Pancreas (tissue), 10 donors: ENCODE measurements around the gene TTYH1. TPM values are rescaled to one million over a fixed set of nuclear protein-coding genes. Genes with fewer than 3 reads are reported as not detected.

Experiments used
- ATAC-seq, 4 donors: fragments of 200-7000 bp; cut with Tn5 transposase; one replicate each; pipeline versions ENCODE4 v1.8.0 to v1.9.1; 2020; ENCODE audit warnings: mild to moderate bottlenecking in 4 of 4, moderate library complexity in 4 of 4
- DNase-seq, 6 donors: peaks; one replicate each; pipeline ENCODE4 v3.0.0-alpha.2; 2020
- FAIRE-seq: peaks from 2 replicates; lab custom pipeline; 2012; peaks lifted over from hg19 to GRCh38; lab: Jason Lieb, UNC
- H3K27ac ChIP-seq, 4 donors: fragments of 200-600 bp; sonication (generic); 1 replicate in 3 of 4; 2 replicates in 1 of 4; pipeline versions ENCODE4 v1.5.0 to v1.8.0; 2020
- H3K27me3 ChIP-seq, 4 donors: fragments of 200-600 bp; one replicate each; pipeline ENCODE4 v1.8.0; 2021
- H3K36me3 ChIP-seq, 3 donors: fragments of 200-600 bp; sonication (generic) in 1 of 3; one replicate each; pipeline versions ENCODE4 v1.5.0 to v1.8.0; 2020 to 2021
- H3K4me1 ChIP-seq, 3 donors: fragments of 200-600 bp; one replicate each; pipeline ENCODE4 v1.8.0; 2021
- H3K4me3 ChIP-seq, 4 donors: fragments of 200-600 bp; sonication (generic) in 2 of 4; one replicate each; pipeline versions ENCODE4 v1.5.0 to v1.8.0; 2020 to 2021
- H3K9me3 ChIP-seq, 4 donors: fragments of 200-600 bp; one replicate each; pipeline ENCODE4 v1.8.0; 2021
- whole genome bisulfite sequencing, 2 donors: extraction: QIAGEN DNeasy Blood & Tissue Kit; methylation state at CpG; one replicate each; pipeline ENCODE4 v1.1.7; 2013; 5-methylcytosine and 5-hydroxymethylcytosine counted together
- intact Hi-C, 3 donors: fragments of 100-400 bp; cut with DNase I; formaldehyde crosslinking; loops; one replicate each; pipeline versions ENCODE4 v1.11.1 to v1.14.2; 2022
- polyA plus RNA-seq, 2 donors: library from polyadenylated mRNA; stranded (reverse); fragments of 200-250 nt; gene quantifications; one replicate each; pipeline ENCODE4 v1.2.3, GENCODE V29; 2013
- total RNA-seq, 6 donors: library from RNA; stranded (reverse); fragmentation: NEBNext Ultra II Directional in 4 of 6; extraction: Animal tissue kit (Norgen Biotek cat#: 25700) in 4 of 6; gene quantifications; one replicate each; pipeline versions ENCODE4 v1.2.1 to v1.2.4, GENCODE V29; 2021 to 2023
- TF ChIP-seq, protein P1 (sequence below), 4 donors: fragments of 200-600 bp; sonication (generic) in 3 of 4; IDR thresholded peaks; one replicate each; pipeline versions ENCODE4 v1.5.0 to v1.8.0; 2021; ENCODE audit warnings: antibody characterized with exemption in 4 of 4
- donor health status: healthy with polysubstance abuse.
- donor health status: DM: no; HTN: no; CAD: no; lungs with moderate emphysema.
- donor health status: DM: no; HTN: no; CAD: no.
- donor health status: control.
- donor health status: control.
- donor health status: Bipolar disorder and iron deficiency.
- donor health status: DM: yes; HTN: yes; CAD: no.
- donor health status: DM: no; HTN: no; CAD: no.
- donor health status: DM: no; HTN: no; CAD: no.
- donor health status: DM: yes; HTN: yes; CAD: no.

TTYH1 gene
- total and polyA plus RNA-seq, 8 donors: 20.8 to 78.0 (median 27.0) TPM

DNA sequence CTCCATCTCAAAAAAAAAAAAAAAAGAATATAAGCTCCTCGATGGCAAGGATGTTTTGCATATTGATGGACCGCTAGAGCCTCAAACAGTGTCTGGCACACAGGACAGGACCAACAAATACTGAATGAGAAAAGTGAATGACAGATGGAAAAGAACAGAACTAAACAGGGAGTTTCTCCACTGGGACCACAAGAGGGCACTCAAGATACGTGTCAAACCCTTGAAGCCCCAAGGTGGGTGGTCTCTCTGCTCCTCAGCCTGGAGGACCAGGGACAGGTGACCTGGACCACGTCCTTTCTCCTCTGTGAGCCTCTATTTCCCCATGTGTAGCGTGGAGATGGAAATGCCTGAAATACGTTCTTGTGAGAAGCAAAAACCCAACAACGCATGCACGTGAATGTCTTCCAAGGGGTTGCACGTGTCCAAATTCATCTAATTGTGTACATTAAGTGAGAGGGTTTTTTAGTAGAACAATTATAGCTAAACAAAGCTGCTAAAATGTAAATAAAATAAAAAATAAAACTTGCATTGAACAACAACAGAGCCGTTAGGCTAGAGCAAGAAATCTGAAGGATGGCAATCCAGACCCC is 63.5 kb downstream of the TTYH1 start:
- DNase-seq (no peak), ATAC-seq (peak in 3 of 4 donors; percentile 67 to 75 (median 69)), FAIRE-seq (no peak)
- Histone ChIP-seq H3K27ac (no peak overlapping the region), H3K27me3 (no peaks in the 10 kb centered on the region), H3K4me3 (no peak overlapping the region), H3K9me3 (no peaks in the 10 kb centered on the region), H3K4me1 (no peaks in the 10 kb centered on the region), H3K36me3 (no peaks in the 10 kb centered on the region)
- WGBS, 2 donors: 24 to 30% methylated on average over 10 of the region's 10 CpGs
- intact Hi-C loops: no loop called here
- TF ChIP-seq, protein P1, sequence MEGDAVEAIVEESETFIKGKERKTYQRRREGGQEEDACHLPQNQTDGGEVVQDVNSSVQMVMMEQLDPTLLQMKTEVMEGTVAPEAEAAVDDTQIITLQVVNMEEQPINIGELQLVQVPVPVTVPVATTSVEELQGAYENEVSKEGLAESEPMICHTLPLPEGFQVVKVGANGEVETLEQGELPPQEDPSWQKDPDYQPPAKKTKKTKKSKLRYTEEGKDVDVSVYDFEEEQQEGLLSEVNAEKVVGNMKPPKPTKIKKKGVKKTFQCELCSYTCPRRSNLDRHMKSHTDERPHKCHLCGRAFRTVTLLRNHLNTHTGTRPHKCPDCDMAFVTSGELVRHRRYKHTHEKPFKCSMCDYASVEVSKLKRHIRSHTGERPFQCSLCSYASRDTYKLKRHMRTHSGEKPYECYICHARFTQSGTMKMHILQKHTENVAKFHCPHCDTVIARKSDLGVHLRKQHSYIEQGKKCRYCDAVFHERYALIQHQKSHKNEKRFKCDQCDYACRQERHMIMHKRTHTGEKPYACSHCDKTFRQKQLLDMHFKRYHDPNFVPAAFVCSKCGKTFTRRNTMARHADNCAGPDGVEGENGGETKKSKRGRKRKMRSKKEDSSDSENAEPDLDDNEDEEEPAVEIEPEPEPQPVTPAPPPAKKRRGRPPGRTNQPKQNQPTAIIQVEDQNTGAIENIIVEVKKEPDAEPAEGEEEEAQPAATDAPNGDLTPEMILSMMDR (IDR thresholded peaks at IDR 0.05): peak in 3 of 4 donors; percentile 31 to 39 (median 33)

DNA sequence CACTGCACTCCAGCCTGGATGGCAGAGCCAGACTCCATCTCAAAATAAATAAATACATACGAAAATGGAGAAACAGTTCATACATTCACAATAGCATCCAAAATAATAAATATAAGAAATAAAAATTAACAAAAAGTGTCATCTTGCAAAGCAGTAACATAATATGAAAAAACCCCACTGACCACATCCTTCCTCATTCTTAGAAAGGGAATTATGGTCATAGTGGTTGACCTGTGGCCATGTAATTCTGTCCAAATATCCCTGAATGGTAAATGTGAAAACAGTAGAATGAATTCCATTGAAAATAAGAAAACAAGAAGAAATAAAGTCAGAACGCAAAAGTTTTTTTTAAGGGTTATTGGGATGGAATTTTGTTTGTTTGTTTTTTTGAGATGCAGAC is 64.8 kb downstream of the TTYH1 start:
- FAIRE-seq: no peak
- WGBS, 2 donors: 65 to 72% methylated on average over 2 of the region's 2 CpGs
- no peak for ATAC-seq
- H3K9me3 ChIP-seq: no peaks in the 10 kb centered on the region
- no peaks in the 10 kb centered on the region for H3K36me3 ChIP-seq
- H3K4me1 ChIP-seq: no peaks in the 10 kb centered on the region
- TF ChIP-seq, protein P1 (IDR thresholded peaks at IDR 0.05): no peak
- DNase-seq: no peak
- H3K4me3 ChIP-seq: no peak overlapping the region
- no peaks in the 10 kb centered on the region for H3K27me3 ChIP-seq
- intact Hi-C loops: no loop called here
- H3K27ac ChIP-seq: no peak overlapping the region

DNA sequence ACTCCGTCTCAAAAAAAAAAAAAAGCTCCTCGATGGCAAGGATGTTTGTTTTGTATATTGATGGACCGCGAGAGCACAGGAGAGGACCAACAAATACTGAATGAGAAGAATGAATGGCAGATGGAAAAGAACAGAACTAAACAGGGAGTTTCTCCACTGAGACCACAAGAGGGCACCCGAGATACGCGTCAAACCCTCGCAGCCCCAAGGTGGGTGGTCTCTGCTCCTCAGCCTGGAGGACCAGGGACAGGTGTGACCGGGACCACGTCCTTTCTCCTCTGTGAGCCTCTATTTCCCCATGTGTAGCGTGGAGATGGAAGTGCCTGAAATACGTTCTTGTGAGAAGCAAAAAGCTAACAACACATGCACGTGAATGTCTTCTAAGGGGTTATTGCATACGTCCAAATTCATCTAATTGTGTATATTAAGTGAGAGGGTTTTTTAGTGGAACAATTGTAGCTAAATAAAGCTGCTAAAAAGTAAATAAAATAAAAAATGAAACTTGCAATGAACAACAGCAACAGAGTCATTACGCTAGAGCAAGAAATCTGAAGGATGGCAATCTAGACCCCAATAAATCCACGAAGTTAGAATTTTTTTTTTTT is 66.2 kb downstream of the TTYH1 start:
- DNase-seq (peak in 1 of 6 donors; percentile 22), ATAC-seq (peak; percentile 56 to 80 (median 66))
- no peaks in the 10 kb centered on the region for H3K27me3 ChIP-seq

DNA sequence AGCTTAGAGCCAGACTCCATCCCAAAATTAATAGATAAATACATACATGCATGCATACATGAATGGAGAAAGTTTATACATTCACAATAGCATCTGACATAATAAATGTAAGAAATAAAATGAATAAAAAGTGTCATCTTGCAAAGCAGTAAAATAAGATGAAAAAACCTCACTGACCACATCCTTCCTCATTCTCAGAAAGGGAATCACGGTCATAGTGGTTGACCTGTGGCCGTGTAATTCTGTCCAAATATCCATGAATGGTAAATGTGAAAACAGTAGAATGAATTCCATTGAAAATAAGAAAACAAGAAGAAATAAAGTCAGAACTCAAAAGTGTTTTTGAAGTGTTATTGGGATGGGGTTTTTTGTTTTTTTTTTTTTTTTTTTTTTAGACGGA is 67.6 kb downstream of the TTYH1 start:
- intact Hi-C loops: no loop called here
- H3K9me3 ChIP-seq: no peaks in the 10 kb centered on the region
- WGBS, 2 donors: 58 to 70% methylated on average over 3 of the region's 3 CpGs
- no peak overlapping the region for H3K4me3 ChIP-seq
- FAIRE-seq: no peak
- TF ChIP-seq, protein P1 (IDR thresholded peaks at IDR 0.05): no peak
- H3K4me1 ChIP-seq: no peaks in the 10 kb centered on the region
- no peak for ATAC-seq
- no peaks in the 10 kb centered on the region for H3K36me3 ChIP-seq
- no peak overlapping the region for H3K27ac ChIP-seq
- no peak for DNase-seq
- H3K27me3 ChIP-seq: no peaks in the 10 kb centered on the region

More for the DNA sequence above, 66.2 kb downstream of the TTYH1 start:
- no peak overlapping the region for H3K4me3 ChIP-seq
- no peak overlapping the region for H3K27ac ChIP-seq
- no peak for FAIRE-seq
- 8 to 9% methylated on average over 16 of the region's 16 CpGs for WGBS, 2 donors
- no peaks in the 10 kb centered on the region for H3K36me3 ChIP-seq
- intact Hi-C loops: no loop called here
- H3K9me3 ChIP-seq: no peaks in the 10 kb centered on the region
- TF ChIP-seq, protein P1 (IDR thresholded peaks at IDR 0.05): peak; percentile 19 to 36 (median 26)
- H3K4me1 ChIP-seq: no peaks in the 10 kb centered on the region

DNA sequence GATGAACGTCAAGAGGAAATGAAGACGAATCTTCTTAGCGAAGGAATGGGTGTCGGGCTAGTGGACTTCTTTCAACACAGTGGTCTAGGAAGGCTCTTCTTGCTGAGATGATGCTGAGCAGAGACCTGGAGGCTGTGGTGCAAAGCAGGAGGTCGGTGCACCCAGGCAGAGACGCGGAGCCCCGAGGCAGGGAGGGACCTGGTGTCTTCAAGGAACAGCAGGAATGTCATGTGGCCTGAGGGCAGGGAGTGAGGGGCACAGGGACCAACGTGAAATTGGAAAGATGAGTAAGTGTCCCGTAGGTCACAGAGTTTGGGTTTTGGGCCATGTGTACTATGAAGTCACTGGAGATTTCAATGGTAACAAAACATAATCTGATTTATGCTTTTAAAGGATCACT is 69.2 kb downstream of the TTYH1 start:
- H3K4me3 ChIP-seq: no peak overlapping the region
- no peaks in the 10 kb centered on the region for H3K36me3 ChIP-seq
- H3K4me1 ChIP-seq: no peaks in the 10 kb centered on the region
- no peak overlapping the region for H3K27ac ChIP-seq
- FAIRE-seq (no peak), ATAC-seq (no peak), DNase-seq (no peak)
- no peaks in the 10 kb centered on the region for H3K9me3 ChIP-seq
- no peaks in the 10 kb centered on the region for H3K27me3 ChIP-seq
- 52 to 71% methylated on average over 10 of the region's 10 CpGs for WGBS, 2 donors
- TF ChIP-seq, protein P1 (IDR thresholded peaks at IDR 0.05): no peak
- intact Hi-C loops: no loop called here
